Endothelial cell of umbilical vein (primary cell): ENCODE measurements around the gene KLRD1.

Experiments
- EZH2 ChIP-seq: IDR thresholded peaks from 2 replicates; pipeline ENCODE4 v1.6.1; 2012; ENCODE audit warnings: borderline replicate concordance, low read depth, mild to moderate bottlenecking, moderate library complexity, low read length, inconsistent platforms; ENCODE audit not compliant: severe bottlenecking
- MAX ChIP-seq: IDR thresholded peaks from 2 replicates; pipeline ENCODE4 v1.6.1; 2011; ENCODE audit not compliant: insufficient read depth, insufficient read length
- MYC ChIP-seq: IDR thresholded peaks from one replicate; pipeline ENCODE4 v1.6.1; 2011; ENCODE audit warnings: mild to moderate bottlenecking, low read depth, low read length
- POLR2A ChIP-seq: IDR thresholded peaks from 2 replicates; pipeline ENCODE4 v1.6.1; 2012; ENCODE audit warnings: low read depth, mild to moderate bottlenecking, control low read depth, low read length
- POLR2AphosphoS5 ChIP-seq: IDR thresholded peaks from 2 replicates; pipeline ENCODE4 v1.6.1; 2012; ENCODE audit warnings: low read depth, mild to moderate bottlenecking, control low read depth, low read length, moderate library complexity; ENCODE audit not compliant: insufficient read depth
- TF ChIP-seq, protein P1 (sequence below), 2 donors: IDR thresholded peaks; 1 replicate in 1 of 2; 2 replicates in 1 of 2; pipeline ENCODE4 v1.5.1; 2011; ENCODE audit warnings: low read length in 2 of 2, mild to moderate bottlenecking in 2 of 2, moderate library complexity in 2 of 2, control low read depth in 1 of 2, inconsistent platforms in 1 of 2, low read depth in 1 of 2; ENCODE audit not compliant: insufficient read depth in 1 of 2; ENCODE audit errors: extremely low read depth in 1 of 2

- TF ChIP-seq, protein P1, sequence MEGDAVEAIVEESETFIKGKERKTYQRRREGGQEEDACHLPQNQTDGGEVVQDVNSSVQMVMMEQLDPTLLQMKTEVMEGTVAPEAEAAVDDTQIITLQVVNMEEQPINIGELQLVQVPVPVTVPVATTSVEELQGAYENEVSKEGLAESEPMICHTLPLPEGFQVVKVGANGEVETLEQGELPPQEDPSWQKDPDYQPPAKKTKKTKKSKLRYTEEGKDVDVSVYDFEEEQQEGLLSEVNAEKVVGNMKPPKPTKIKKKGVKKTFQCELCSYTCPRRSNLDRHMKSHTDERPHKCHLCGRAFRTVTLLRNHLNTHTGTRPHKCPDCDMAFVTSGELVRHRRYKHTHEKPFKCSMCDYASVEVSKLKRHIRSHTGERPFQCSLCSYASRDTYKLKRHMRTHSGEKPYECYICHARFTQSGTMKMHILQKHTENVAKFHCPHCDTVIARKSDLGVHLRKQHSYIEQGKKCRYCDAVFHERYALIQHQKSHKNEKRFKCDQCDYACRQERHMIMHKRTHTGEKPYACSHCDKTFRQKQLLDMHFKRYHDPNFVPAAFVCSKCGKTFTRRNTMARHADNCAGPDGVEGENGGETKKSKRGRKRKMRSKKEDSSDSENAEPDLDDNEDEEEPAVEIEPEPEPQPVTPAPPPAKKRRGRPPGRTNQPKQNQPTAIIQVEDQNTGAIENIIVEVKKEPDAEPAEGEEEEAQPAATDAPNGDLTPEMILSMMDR (IDR thresholded peaks at IDR 0.05; ENCODE audit: extremely low read depth in 1 of 2, insufficient read depth in 1 of 2, low read depth in 1 of 2, low read length in 2 of 2) = no peak
- no peak for TF ChIP-seq MAX
- no peak for TF ChIP-seq EZH2
- TF ChIP-seq POLR2A = no peak
- no peak for TF ChIP-seq POLR2AphosphoS5
- TF ChIP-seq MYC = no peak
These were observed 59.2 kb downstream of the KLRD1 start for GRCh38 chr12:10366875-10367274.
